ENCODE results near the gene FLNC. TPM values are rescaled to one million over a fixed set of nuclear protein-coding genes. Genes with fewer than 3 reads are reported as not detected.

FLNC gene
- total and polyA plus RNA-seq, 9 of the 15 experiments (the other 6 are each of a cell fraction or from before 2014, with no cell fraction given), result 0.90 to 155 (median 28.8) TPM

DNA sequence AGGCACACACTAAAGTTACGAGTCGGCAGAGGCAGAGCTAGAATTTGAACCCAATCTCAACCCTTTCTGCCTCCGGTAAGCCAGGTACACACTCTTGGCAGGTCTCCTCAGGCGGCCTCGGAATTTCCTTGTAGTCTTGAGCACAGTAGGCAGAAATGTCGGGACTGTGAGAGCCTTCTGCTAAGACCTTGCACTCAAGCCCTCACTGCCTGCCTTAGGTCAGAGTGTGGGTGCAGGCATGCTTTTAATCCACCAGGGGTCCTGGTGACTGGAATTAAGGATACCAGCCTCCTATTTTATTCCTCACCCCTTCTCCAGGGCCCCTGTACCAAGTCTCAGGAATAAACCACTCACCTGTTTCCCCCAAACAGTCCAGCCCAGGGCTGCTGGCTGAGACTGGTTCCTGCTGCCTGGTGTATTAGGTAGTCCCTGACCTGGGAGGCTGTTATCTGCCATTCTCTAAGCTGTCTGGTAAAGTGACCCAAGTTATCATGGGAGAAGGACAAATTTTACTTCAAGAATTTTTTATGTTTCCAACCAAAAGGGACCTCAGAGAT lies 33.3 kb downstream of the FLNC start (continued):
- TF ChIP-seq, protein P1, sequence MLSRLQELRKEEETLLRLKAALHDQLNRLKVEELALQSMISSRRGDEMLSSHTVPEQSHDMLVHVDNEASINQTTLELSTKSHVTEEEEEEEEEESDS (CRISPR knock-in tag; IDR thresholded peaks at IDR 0.05), result no peak
- TF ChIP-seq NCOR1 (IDR thresholded peaks at IDR 0.05) (no peak), KDM4B (IDR thresholded peaks at IDR 0.05; ENCODE audit: borderline replicate concordance in 2 of 2, low read depth in 1 of 2) (no peak), NBN (IDR thresholded peaks at IDR 0.05; ENCODE audit: low read depth) (no peak; the same call in 1 of the 2 replicates), TARDBP (IDR thresholded peaks at IDR 0.05) (no peak; the same call in 1 of the 2 replicates), NRF1 (conservative IDR thresholded peaks at IDR 0.05 in 1 of 2, IDR thresholded peaks at IDR 0.05 in 1 of 2) (no peak), EP300 (IDR thresholded peaks at IDR 0.05; ENCODE audit: low read length) (no peak), SREBF1 (IDR thresholded peaks at IDR 0.05; ENCODE audit: borderline replicate concordance, low read depth, low read length) (no peak), IRF2 (CRISPR knock-in tag; IDR thresholded peaks at IDR 0.05) (no peak), ZNF830 (CRISPR knock-in tag; IDR thresholded peaks at IDR 0.05) (no peak), ZZZ3 (IDR thresholded peaks at IDR 0.05) (no peak), SP2 (IDR thresholded peaks at IDR 0.05; ENCODE audit: extremely low read depth, low read depth, low read length, poor library complexity, severe bottlenecking) (no peak)
- TF ChIP-seq, protein P2, sequence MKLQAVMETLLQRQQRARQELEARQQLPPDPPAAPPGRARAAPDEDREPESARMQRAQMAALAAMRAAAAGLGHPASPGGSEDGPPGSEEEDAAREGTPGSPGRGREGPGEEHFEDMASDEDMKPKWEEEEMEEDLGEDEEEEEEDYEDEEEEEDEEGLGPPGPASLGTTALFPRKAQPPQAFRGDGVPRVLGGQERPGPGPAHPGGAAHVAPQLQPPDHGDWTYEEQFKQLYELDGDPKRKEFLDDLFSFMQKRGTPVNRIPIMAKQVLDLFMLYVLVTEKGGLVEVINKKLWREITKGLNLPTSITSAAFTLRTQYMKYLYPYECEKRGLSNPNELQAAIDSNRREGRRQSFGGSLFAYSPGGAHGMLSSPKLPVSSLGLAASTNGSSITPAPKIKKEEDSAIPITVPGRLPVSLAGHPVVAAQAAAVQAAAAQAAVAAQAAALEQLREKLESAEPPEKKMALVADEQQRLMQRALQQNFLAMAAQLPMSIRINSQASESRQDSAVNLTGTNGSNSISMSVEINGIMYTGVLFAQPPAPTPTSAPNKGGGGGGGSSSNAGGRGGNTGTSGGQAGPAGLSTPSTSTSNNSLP (IDR thresholded peaks at IDR 0.05; ENCODE audit: borderline replicate concordance, low read depth, low read length), result peak; percentile 98
- TF ChIP-seq, protein P3, sequence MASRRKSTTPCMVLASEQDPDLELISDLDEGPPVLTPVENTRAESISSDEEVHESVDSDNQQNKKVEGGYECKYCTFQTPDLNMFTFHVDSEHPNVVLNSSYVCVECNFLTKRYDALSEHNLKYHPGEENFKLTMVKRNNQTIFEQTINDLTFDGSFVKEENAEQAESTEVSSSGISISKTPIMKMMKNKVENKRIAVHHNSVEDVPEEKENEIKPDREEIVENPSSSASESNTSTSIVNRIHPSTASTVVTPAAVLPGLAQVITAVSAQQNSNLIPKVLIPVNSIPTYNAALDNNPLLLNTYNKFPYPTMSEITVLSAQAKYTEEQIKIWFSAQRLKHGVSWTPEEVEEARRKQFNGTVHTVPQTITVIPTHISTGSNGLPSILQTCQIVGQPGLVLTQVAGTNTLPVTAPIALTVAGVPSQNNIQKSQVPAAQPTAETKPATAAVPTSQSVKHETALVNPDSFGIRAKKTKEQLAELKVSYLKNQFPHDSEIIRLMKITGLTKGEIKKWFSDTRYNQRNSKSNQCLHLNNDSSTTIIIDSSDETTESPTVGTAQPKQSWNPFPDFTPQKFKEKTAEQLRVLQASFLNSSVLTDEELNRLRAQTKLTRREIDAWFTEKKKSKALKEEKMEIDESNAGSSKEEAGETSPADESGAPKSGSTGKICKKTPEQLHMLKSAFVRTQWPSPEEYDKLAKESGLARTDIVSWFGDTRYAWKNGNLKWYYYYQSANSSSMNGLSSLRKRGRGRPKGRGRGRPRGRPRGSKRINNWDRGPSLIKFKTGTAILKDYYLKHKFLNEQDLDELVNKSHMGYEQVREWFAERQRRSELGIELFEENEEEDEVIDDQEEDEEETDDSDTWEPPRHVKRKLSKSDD (conservative IDR thresholded peaks at IDR 0.05; ENCODE audit: low read length), result no peak
- TF ChIP-seq, protein P4, sequence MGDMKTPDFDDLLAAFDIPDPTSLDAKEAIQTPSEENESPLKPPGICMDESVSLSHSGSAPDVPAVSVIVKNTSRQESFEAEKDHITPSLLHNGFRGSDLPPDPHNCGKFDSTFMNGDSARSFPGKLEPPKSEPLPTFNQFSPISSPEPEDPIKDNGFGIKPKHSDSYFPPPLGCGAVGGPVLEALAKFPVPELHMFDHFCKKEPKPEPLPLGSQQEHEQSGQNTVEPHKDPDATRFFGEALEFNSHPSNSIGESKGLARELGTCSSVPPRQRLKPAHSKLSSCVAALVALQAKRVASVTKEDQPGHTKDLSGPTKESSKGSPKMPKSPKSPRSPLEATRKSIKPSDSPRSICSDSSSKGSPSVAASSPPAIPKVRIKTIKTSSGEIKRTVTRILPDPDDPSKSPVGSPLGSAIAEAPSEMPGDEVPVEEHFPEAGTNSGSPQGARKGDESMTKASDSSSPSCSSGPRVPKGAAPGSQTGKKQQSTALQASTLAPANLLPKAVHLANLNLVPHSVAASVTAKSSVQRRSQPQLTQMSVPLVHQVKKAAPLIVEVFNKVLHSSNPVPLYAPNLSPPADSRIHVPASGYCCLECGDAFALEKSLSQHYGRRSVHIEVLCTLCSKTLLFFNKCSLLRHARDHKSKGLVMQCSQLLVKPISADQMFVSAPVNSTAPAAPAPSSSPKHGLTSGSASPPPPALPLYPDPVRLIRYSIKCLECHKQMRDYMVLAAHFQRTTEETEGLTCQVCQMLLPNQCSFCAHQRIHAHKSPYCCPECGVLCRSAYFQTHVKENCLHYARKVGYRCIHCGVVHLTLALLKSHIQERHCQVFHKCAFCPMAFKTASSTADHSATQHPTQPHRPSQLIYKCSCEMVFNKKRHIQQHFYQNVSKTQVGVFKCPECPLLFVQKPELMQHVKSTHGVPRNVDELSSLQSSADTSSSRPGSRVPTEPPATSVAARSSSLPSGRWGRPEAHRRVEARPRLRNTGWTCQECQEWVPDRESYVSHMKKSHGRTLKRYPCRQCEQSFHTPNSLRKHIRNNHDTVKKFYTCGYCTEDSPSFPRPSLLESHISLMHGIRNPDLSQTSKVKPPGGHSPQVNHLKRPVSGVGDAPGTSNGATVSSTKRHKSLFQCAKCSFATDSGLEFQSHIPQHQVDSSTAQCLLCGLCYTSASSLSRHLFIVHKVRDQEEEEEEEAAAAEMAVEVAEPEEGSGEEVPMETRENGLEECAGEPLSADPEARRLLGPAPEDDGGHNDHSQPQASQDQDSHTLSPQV (IDR thresholded peaks at IDR 0.05), result peak; percentile 66
- TF ChIP-seq, protein P5, sequence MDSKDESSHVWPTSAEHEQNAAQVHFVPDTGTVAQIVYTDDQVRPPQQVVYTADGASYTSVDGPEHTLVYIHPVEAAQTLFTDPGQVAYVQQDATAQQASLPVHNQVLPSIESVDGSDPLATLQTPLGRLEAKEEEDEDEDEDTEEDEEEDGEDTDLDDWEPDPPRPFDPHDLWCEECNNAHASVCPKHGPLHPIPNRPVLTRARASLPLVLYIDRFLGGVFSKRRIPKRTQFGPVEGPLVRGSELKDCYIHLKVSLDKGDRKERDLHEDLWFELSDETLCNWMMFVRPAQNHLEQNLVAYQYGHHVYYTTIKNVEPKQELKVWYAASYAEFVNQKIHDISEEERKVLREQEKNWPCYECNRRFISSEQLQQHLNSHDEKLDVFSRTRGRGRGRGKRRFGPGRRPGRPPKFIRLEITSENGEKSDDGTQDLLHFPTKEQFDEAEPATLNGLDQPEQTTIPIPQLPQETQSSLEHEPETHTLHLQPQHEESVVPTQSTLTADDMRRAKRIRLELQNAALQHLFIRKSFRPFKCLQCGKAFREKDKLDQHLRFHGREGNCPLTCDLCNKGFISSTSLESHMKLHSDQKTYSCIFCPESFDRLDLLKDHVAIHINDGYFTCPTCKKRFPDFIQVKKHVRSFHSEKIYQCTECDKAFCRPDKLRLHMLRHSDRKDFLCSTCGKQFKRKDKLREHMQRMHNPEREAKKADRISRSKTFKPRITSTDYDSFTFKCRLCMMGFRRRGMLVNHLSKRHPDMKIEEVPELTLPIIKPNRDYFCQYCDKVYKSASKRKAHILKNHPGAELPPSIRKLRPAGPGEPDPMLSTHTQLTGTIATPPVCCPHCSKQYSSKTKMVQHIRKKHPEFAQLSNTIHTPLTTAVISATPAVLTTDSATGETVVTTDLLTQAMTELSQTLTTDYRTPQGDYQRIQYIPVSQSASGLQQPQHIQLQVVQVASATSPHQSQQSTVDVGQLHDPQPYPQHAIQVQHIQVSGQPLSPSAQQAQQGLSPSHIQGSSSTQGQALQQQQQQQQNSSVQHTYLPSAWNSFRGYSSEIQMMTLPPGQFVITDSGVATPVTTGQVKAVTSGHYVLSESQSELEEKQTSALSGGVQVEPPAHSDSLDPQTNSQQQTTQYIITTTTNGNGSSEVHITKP (IDR thresholded peaks at IDR 0.05; ENCODE audit: partially characterized antibody), result peak; percentile 48
